A549 (cell line): ENCODE results near the gene HUNK. TPM values are rescaled to one million over a fixed set of nuclear protein-coding genes. Genes with fewer than 3 reads are reported as not detected.
"Not testable (repeated sequence)": the region's sequence is repeated elsewhere in the genome, so short reads cannot be mapped to it uniquely, and the experiment has no call there.

Source experiments
- ATAC-seq, 2 experiments: fragments of 200-7000 bp in 1 of 2; fragments of >200 bp in 1 of 2; cut with Nextera tagmentation in 1 of 2; cut with Tn5 transposase in 1 of 2; 3 replicates each; pipeline versions ENCODE4 v1.8.0 to v1.9.1; 2018 to 2020; ENCODE audit warnings: mild to moderate bottlenecking in 1 of 2, moderate library complexity in 1 of 2
- CTCF ChIA-PET: fragments of 300-600 bp; sonication (Branson Sonifier 250); formaldehyde crosslinking; extraction: SDS; loops from one replicate; lab custom pipeline; 2021; ENCODE audit warnings: antibody characterized with exemption, inconsistent platforms; lab: Yijun Ruan, JAX
- POLR2A ChIA-PET: fragments of 350-600 bp; formaldehyde crosslinking; extraction: SDS; loops from one replicate; lab custom pipeline; 2021; ENCODE audit warnings: antibody characterized with exemption, inconsistent platforms; lab: Yijun Ruan, JAX
- DNase-seq, 2 experiments: peaks; one replicate each; pipeline versions ENCODE4 v3.0.0 to v3.0.0-alpha.2; 2011 to 2016; ENCODE audit warnings: low read depth in 1 of 2, low spot score in 1 of 2
- FAIRE-seq: peaks from 2 replicates; lab custom pipeline; 2011; peaks lifted over from hg19 to GRCh38; lab: Jason Lieb, UNC
- H3K27ac ChIP-seq, 2 experiments: fragments of >200 bp; sonication (Bioruptor Twin); formaldehyde crosslinking; 3 replicates each; pipeline ENCODE4 v1.5.1; 2016 to 2017
- H3K4me1 ChIP-seq: fragments of >200 bp; sonication (Bioruptor Twin); formaldehyde crosslinking; 3 replicates; pipeline ENCODE4 v1.6.1; 2016
- H3K4me2 ChIP-seq: fragments of >200 bp; sonication (Bioruptor Twin); formaldehyde crosslinking; 3 replicates; pipeline ENCODE4 v1.6.1; 2016
- H3K4me3 ChIP-seq: fragments of >200 bp; sonication (Bioruptor Twin); formaldehyde crosslinking; 3 replicates; pipeline ENCODE4 v1.5.1; 2016
- H3K9me3 ChIP-seq: fragments of >200 bp; sonication (Bioruptor Twin); formaldehyde crosslinking; 3 replicates; pipeline ENCODE4 v1.6.1; 2016
- BHLHE40 ChIP-seq: IDR thresholded peaks from 2 replicates; pipeline ENCODE4 v1.6.1; 2012; ENCODE audit warnings: low read depth, low read length, inconsistent platforms
- CBX2 ChIP-seq: fragments of 200-600 bp; sonication (generic); IDR thresholded peaks from 2 replicates; pipeline ENCODE4 v1.6.1; 2016; ENCODE audit warnings: low read depth, mild to moderate bottlenecking, borderline replicate concordance
- CBX8 ChIP-seq: fragments of 200-600 bp; sonication (generic); IDR thresholded peaks from 2 replicates; pipeline ENCODE4 v1.6.1; 2016
- CEBPB ChIP-seq, 2 experiments: fragments of >200 bp in 1 of 2; sonication (Bioruptor Twin) in 1 of 2; formaldehyde crosslinking in 1 of 2; IDR thresholded peaks; 2 replicates each; pipeline ENCODE4 v1.6.1; 2012 to 2016
- CHD4 ChIP-seq: fragments of 200-600 bp; sonication (generic); IDR thresholded peaks from 2 replicates; pipeline ENCODE4 v1.6.1; 2016; ENCODE audit warnings: antibody characterized with exemption, mild to moderate bottlenecking, borderline replicate concordance
- FOSL2 ChIP-seq, 2 experiments: fragments of 450-650 bp in 1 of 2; fragments of >200 bp in 1 of 2; sonication (Bioruptor Twin) in 1 of 2; formaldehyde crosslinking; IDR thresholded peaks; 2 replicates each; pipeline versions ENCODE4 v1.5.0 to v1.6.1; 2016 to 2020; ENCODE audit warnings: mild to moderate bottlenecking in 1 of 2, moderate library complexity in 1 of 2
- GATA3 ChIP-seq: IDR thresholded peaks from 2 replicates; pipeline ENCODE4 v1.6.1; 2012; ENCODE audit warnings: borderline replicate concordance
- HEYL ChIP-seq: fragments of 250-450 bp; sonication (Bioruptor Pico); IDR thresholded peaks from 2 replicates; pipeline ENCODE4 v1.8.0; 2021; ENCODE audit warnings: mild to moderate bottlenecking, moderate library complexity
- HOXA7 ChIP-seq: fragments of 250-450 bp; sonication (Bioruptor Pico); IDR thresholded peaks from 2 replicates; pipeline ENCODE4 v1.5.0; 2020; ENCODE audit warnings: mild to moderate bottlenecking, moderate library complexity
- MAFK ChIP-seq: fragments of 450-650 bp; IDR thresholded peaks from 2 replicates; pipeline ENCODE4 v1.6.1; 2014; ENCODE audit not compliant: partially characterized antibody
- MAX ChIP-seq: IDR thresholded peaks from 2 replicates; pipeline ENCODE4 v1.6.1; 2012
- MYC ChIP-seq: IDR thresholded peaks from 2 replicates; pipeline ENCODE4 v1.6.1; 2012; ENCODE audit warnings: mild to moderate bottlenecking, inconsistent platforms, low read length, improper control_type of control experiment, borderline replicate concordance
- NFE2L2 ChIP-seq: fragments of 150-350 bp; conservative IDR thresholded peaks from 2 replicates; pipeline ENCODE4 v1.6.1; 2014; ENCODE audit warnings: low read length
- NPAS2 ChIP-seq: fragments of 250-450 bp; sonication (Bioruptor Pico); IDR thresholded peaks from 2 replicates; pipeline ENCODE4 v1.8.0; 2022; ENCODE audit warnings: mild to moderate bottlenecking, moderate library complexity, borderline replicate concordance
- NR3C1 ChIP-seq: fragments of >200 bp; sonication (Bioruptor Twin); formaldehyde crosslinking; IDR thresholded peaks from 3 replicates; pipeline ENCODE4 v1.6.1; 2017
- PHF8 ChIP-seq: fragments of 200-600 bp; sonication (generic); IDR thresholded peaks from 2 replicates; pipeline ENCODE4 v1.6.1; 2016; ENCODE audit warnings: low read depth, mild to moderate bottlenecking, antibody characterized with exemption, moderate library complexity, borderline replicate concordance
- RFX5 ChIP-seq: fragments of 450-650 bp; IDR thresholded peaks from 2 replicates; pipeline ENCODE4 v1.7.1; 2014; ENCODE audit warnings: antibody characterized with exemption, mild to moderate bottlenecking, moderate library complexity
- WGBS: methylation state at CpG from one replicate; pipeline ENCODE4 v1.1.6; 2017; ENCODE audit errors: missing lambda C conversion rate; 5-methylcytosine and 5-hydroxymethylcytosine counted together
- polyA plus RNA-seq, 4 experiments: library from polyadenylated mRNA; depleted of rRNA in 3 of 4; stranded (reverse); fragments of >200 nt; fragmentation: RNase III in 1 of 4; extraction: RNeasy Plus Mini Kit Qiagen cat#74134 plus additional on column Dnase treatment in 1 of 4; gene quantifications; 2 replicates in 3 of 4; 3 replicates in 1 of 4; pipeline ENCODE4 v1.2.3, GENCODE V29; 2011 to 2017
- TF ChIP-seq, protein P1 (sequence below): IDR thresholded peaks from 2 replicates; pipeline ENCODE4 v1.6.1; 2012; ENCODE audit warnings: low read depth, borderline replicate concordance
- TF ChIP-seq, protein P2 (sequence below): fragments of >200 bp; sonication (Bioruptor Twin); formaldehyde crosslinking; IDR thresholded peaks from 3 replicates; pipeline ENCODE4 v1.6.1; 2016
- TF ChIP-seq, protein P3 (sequence below): fragments of 250-450 bp; sonication (Bioruptor Pico); IDR thresholded peaks from 2 replicates; pipeline ENCODE4 v1.5.0; 2020; ENCODE audit warnings: low read depth, mild to moderate bottlenecking, moderate library complexity
- TF ChIP-seq, protein P4 (sequence below): fragments of 250-450 bp; sonication (Bioruptor Pico); IDR thresholded peaks from 2 replicates; pipeline ENCODE4 v1.5.0; 2021; ENCODE audit warnings: mild to moderate bottlenecking, moderate library complexity, borderline replicate concordance

HUNK gene
- polyA plus RNA-seq, 2 of the 4 experiments (the other 2 are of a cell fraction): 0.44 to 0.52 TPM

DNA sequence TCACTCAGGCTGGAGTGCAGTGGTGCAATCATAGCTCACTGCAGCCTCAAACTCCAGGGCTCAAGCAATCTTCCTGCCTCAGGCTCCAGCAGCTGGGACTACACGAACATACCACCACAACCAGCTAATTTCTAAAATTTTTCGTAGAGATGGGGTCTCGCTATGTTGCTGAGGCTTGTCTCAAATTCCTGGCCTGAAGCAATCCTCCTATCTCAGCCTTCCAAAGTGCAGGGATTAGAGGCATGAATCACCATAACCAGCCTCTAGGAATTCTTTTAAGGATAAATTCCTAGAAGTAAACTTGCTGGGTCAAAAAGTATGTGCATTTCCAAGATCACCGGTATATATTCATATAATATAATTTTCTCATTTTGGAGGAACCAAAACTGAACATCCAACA, 17.6 kb upstream of the HUNK start (continued):
- TF ChIP-seq GATA3: no peak

- FAIRE-seq (no peak), DNase-seq (no peak), ATAC-seq (no peak)
- WGBS: 64% methylated on average over 7 of the region's 7 CpGs
- H3K4me1 ChIP-seq: no peaks in the 10 kb centered on the region
- H3K9me3 ChIP-seq: no peaks in the 10 kb centered on the region
- TF ChIP-seq MYC: no peak
- TF ChIP-seq, protein P1, sequence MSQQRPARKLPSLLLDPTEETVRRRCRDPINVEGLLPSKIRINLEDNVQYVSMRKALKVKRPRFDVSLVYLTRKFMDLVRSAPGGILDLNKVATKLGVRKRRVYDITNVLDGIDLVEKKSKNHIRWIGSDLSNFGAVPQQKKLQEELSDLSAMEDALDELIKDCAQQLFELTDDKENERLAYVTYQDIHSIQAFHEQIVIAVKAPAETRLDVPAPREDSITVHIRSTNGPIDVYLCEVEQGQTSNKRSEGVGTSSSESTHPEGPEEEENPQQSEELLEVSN: no peak
- no peak for TF ChIP-seq MAFK
- TF ChIP-seq RFX5: no peak
- no peak for TF ChIP-seq NPAS2
- TF ChIP-seq HEYL (CRISPR knock-in tag): no peak
- no peak for TF ChIP-seq CEBPB (IDR thresholded peaks at IDR 0.05)
- TF ChIP-seq FOSL2 (IDR thresholded peaks at IDR 0.05): no peak
- TF ChIP-seq FOSL2 (CRISPR knock-in tag; IDR thresholded peaks at IDR 0.05): no peak
- TF ChIP-seq, protein P2, sequence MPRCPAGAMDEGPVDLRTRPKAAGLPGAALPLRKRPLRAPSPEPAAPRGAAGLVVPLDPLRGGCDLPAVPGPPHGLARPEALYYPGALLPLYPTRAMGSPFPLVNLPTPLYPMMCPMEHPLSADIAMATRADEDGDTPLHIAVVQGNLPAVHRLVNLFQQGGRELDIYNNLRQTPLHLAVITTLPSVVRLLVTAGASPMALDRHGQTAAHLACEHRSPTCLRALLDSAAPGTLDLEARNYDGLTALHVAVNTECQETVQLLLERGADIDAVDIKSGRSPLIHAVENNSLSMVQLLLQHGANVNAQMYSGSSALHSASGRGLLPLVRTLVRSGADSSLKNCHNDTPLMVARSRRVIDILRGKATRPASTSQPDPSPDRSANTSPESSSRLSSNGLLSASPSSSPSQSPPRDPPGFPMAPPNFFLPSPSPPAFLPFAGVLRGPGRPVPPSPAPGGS: no peak
- TF ChIP-seq PHF8: no peak
- TF ChIP-seq CBX2: no peak
- TF ChIP-seq CBX8: no peak
- POLR2A ChIA-PET: no interaction called here
- no peak overlapping the region for H3K27ac ChIP-seq
- H3K4me2 ChIP-seq: no peak overlapping the region
- no peak overlapping the region for H3K4me3 ChIP-seq
- CTCF ChIA-PET: interaction anchor here (1.5 to 2.3 kb wide), 2 partner anchors 10 to 401 kb away, joined by 5 to 9 read pairs; no protein-coding TSS in a partner anchor
These were observed 15.7 kb upstream of the HUNK start for GRCh38 chr21:31857096-31857495.

DNA sequence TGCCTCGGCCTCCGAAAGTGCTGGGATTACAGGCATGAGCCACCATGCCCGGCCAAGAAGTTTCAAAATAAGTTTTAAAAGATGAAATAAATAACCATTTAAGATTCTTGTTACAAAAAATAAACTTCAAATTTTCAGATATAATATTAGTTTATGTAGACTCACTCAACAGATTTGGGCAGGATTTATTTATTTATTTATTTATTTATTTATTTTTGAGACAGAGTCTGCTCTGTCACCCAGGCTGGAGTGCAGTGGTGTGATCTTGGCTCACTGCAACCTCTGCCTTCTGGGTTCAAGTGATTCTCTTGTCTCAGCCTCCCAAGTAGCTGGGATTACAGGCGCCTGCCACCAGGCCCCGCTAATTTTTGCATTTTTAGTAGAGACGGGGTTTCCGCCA, 15.2 kb upstream of the HUNK start:
- H3K27ac ChIP-seq, H3K9me3 ChIP-seq, H3K4me3 ChIP-seq, H3K4me1 ChIP-seq, ATAC-seq, FAIRE-seq, DNase-seq, POLR2A ChIA-PET, H3K4me2 ChIP-seq: not testable (repeated sequence)
- CTCF ChIA-PET: interaction anchor here (1.5 kb wide), 1 partner anchor 401 kb away, joined by 5 read pairs; no protein-coding TSS in a partner anchor
- 63% methylated on average over 6 of the region's 7 CpGs for WGBS

GRCh38 chr21:31860851-31861250, 12.0 kb upstream of the HUNK start:
- ATAC-seq (no peak), FAIRE-seq (no peak), DNase-seq (no peak)
- Histone ChIP-seq H3K4me1 (no peaks in the 10 kb centered on the region), H3K27ac (no peak overlapping the region), H3K4me2 (no peak overlapping the region), H3K4me3 (no peak overlapping the region), H3K9me3 (no peaks in the 10 kb centered on the region)
- ChIA-PET CTCF (interaction anchor here (1.3 to 2.9 kb wide), 2 partner anchors 397 kb away, joined by 5 to 8 read pairs; no protein-coding TSS in a partner anchor), POLR2A (no interaction called here)
- 65% methylated on average over 3 of the region's 3 CpGs for WGBS
- TF ChIP-seq MAX (no peak), CHD4 (no peak)

DNA sequence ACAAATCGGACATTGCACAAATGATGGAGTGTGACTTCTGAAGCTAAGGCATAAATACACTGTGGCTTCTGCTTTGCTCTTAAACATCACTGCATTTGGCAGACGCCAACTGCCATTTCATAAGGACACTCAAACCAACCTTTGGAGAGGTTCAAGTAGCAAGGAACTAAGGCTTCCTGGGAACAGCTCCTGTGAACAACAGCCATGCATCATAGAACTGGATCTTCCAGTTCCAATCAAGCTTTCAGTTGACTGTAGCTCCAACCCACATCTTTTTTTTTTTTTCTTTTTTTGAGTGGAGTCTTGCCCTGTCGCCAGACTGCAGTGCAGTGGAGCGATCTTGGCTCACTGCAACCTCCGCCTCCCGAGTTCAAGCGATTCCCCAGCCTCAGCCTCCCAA, 10.7 kb upstream of the HUNK start:
- TF ChIP-seq HEYL (CRISPR knock-in tag) (no peak), HOXA7 (CRISPR knock-in tag) (no peak), NR3C1 (no peak), BHLHE40 (no peak), NFE2L2 (no peak)
- TF ChIP-seq, protein P3, sequence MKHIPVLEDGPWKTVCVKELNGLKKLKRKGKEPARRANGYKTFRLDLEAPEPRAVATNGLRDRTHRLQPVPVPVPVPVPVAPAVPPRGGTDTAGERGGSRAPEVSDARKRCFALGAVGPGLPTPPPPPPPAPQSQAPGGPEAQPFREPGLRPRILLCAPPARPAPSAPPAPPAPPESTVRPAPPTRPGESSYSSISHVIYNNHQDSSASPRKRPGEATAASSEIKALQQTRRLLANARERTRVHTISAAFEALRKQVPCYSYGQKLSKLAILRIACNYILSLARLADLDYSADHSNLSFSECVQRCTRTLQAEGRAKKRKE: no peak
- TF ChIP-seq, protein P1: no peak
- TF ChIP-seq, protein P4, sequence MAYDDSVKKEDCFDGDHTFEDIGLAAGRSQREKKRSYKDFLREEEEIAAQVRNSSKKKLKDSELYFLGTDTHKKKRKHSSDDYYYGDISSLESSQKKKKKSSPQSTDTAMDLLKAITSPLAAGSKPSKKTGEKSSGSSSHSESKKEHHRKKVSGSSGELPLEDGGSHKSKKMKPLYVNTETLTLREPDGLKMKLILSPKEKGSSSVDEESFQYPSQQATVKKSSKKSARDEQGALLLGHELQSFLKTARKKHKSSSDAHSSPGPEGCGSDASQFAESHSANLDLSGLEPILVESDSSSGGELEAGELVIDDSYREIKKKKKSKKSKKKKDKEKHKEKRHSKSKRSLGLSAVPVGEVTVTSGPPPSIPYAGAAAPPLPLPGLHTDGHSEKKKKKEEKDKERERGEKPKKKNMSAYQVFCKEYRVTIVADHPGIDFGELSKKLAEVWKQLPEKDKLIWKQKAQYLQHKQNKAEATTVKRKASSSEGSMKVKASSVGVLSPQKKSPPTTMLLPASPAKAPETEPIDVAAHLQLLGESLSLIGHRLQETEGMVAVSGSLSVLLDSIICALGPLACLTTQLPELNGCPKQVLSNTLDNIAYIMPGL (CRISPR knock-in tag): no peak
- Histone ChIP-seq H3K4me1 (no peaks in the 10 kb centered on the region), H3K4me3 (no peak overlapping the region), H3K9me3 (no peaks in the 10 kb centered on the region), H3K4me2 (no peak overlapping the region), H3K27ac (no peak overlapping the region)
- ChIA-PET POLR2A (no interaction called here), CTCF (interaction anchor here (1.2 to 2.9 kb wide), 2 partner anchors 13 to 396 kb away, joined by 3 to 8 read pairs; no protein-coding TSS in a partner anchor)
- ATAC-seq (no peak), DNase-seq (no peak), FAIRE-seq (no peak)
- 38% methylated on average over 6 of the region's 7 CpGs for WGBS
